Endothelial cell of umbilical vein (primary cell): ENCODE data around the gene TUSC2. TPM values are rescaled to one million over a fixed set of nuclear protein-coding genes. Genes with fewer than 3 reads are reported as not detected.

Experiments
- BruUV-seq: library from RNA; stranded (reverse); fragments of 400-500 nt; replicated peaks from 2 replicates; lab custom pipeline; 2021; lab: Mats Ljungman, UMichigan
- CTCF ChIA-PET: fragments of 300-600, 350-600 bp; sonication (Branson Sonifier 250); formaldehyde crosslinking; loops from one replicate; lab custom pipeline; 2021; ENCODE audit warnings: antibody characterized with exemption, inconsistent platforms; lab: Charles Lee
- POLR2A ChIA-PET: fragments of 300-600, 350-600 bp; sonication (Branson Sonifier 250); formaldehyde crosslinking; loops from one replicate; lab custom pipeline; 2021; ENCODE audit warnings: antibody characterized with exemption, inconsistent platforms; lab: Charles Lee
- DNase-seq: peaks from one replicate; pipeline ENCODE4 v3.0.0-alpha.2; 2011; ENCODE audit warnings: low read depth, low spot score
- FAIRE-seq: peaks from 2 replicates; lab custom pipeline; 2011; peaks lifted over from hg19 to GRCh38; lab: Jason Lieb, UNC
- H2AFZ ChIP-seq: 2 replicates; pipeline ENCODE4 v1.6.0; 2012; ENCODE audit warnings: low read depth, low read length, control low read depth, inconsistent platforms
- H3K27ac ChIP-seq: 2 replicates; pipeline ENCODE4 v1.5.1; 2011; ENCODE audit warnings: low read depth, mild to moderate bottlenecking, control low read depth, low read length, moderate library complexity; ENCODE audit not compliant: insufficient read depth
- H3K27me3 ChIP-seq, 2 experiments: 2 replicates each; pipeline versions ENCODE4 v1.6.0 to v1.6.1; 2011; ENCODE audit warnings: low read length in 2 of 2, mixed read lengths in 1 of 2; ENCODE audit not compliant: control insufficient read depth in 2 of 2, insufficient read depth in 2 of 2
- H3K36me3 ChIP-seq, 2 experiments: 2 replicates in 1 of 2; 3 replicates in 1 of 2; pipeline ENCODE4 v1.5.1; 2011; ENCODE audit warnings: low read length in 2 of 2, mild to moderate bottlenecking in 1 of 2, moderate library complexity in 1 of 2; ENCODE audit not compliant: control insufficient read depth in 2 of 2, insufficient read depth in 2 of 2; ENCODE audit errors: extremely low read depth in 1 of 2
- H3K4me1 ChIP-seq: 3 replicates; pipeline ENCODE4 v1.5.1; 2011; ENCODE audit warnings: mild to moderate bottlenecking, low read length; ENCODE audit not compliant: control insufficient read depth, insufficient read depth; ENCODE audit errors: extremely low read depth
- H3K4me2 ChIP-seq: 2 replicates; pipeline ENCODE4 v1.6.1; 2011; ENCODE audit warnings: low read length, control low read depth, mixed read lengths; ENCODE audit not compliant: insufficient read depth
- H3K4me3 ChIP-seq, 3 experiments: fragments of 200-600 bp in 1 of 3; sonication (generic), shearing (Covaris generic) in 1 of 3; replicated peaks in 1 of 3; 2 replicates each; pipeline ENCODE4 v1.5.1; 2011 to 2016; ENCODE audit warnings: control low read depth in 3 of 3, low read length in 3 of 3, mild to moderate bottlenecking in 2 of 3, inconsistent platforms in 1 of 3, low read depth in 1 of 3, moderate library complexity in 1 of 3; ENCODE audit not compliant: insufficient read depth in 1 of 3
- H3K79me2 ChIP-seq: 2 replicates; pipeline ENCODE4 v1.6.0; 2012; ENCODE audit warnings: low read length, inconsistent platforms; ENCODE audit not compliant: control insufficient read depth, insufficient read depth
- H3K9ac ChIP-seq: replicated peaks from 2 replicates; pipeline ENCODE3; 2011; ENCODE audit warnings: low read length, control low read depth; ENCODE audit not compliant: insufficient read depth; ENCODE audit errors: extremely low read depth
- H3K9me1 ChIP-seq: replicated peaks from 3 replicates; pipeline ENCODE4 v1.6.0; 2011; ENCODE audit warnings: mild to moderate bottlenecking, low read length; ENCODE audit not compliant: control insufficient read depth, insufficient read depth; ENCODE audit errors: extremely low read depth
- H3K9me3 ChIP-seq: replicated peaks from 2 replicates; pipeline ENCODE4 v1.5.1; 2012; ENCODE audit warnings: low read length, inconsistent platforms; ENCODE audit not compliant: control insufficient read depth, insufficient read depth
- H4K20me1 ChIP-seq: replicated peaks from 2 replicates; pipeline ENCODE3; 2011; ENCODE audit warnings: mild to moderate bottlenecking, low read length; ENCODE audit not compliant: control insufficient read depth, insufficient read depth; ENCODE audit errors: extremely low read depth
- CTCF ChIP-seq, 2 donors: IDR thresholded peaks; 1 replicate in 1 of 2; 2 replicates in 1 of 2; pipeline ENCODE4 v1.5.1; 2011; ENCODE audit warnings: low read length in 2 of 2, mild to moderate bottlenecking in 2 of 2, moderate library complexity in 2 of 2, control low read depth in 1 of 2, inconsistent platforms in 1 of 2, low read depth in 1 of 2; ENCODE audit not compliant: insufficient read depth in 1 of 2; ENCODE audit errors: extremely low read depth in 1 of 2
- EZH2 ChIP-seq: IDR thresholded peaks from 2 replicates; pipeline ENCODE4 v1.6.1; 2012; ENCODE audit warnings: borderline replicate concordance, low read depth, mild to moderate bottlenecking, moderate library complexity, low read length, inconsistent platforms; ENCODE audit not compliant: severe bottlenecking
- FOS ChIP-seq: IDR thresholded peaks from 2 replicates; pipeline ENCODE4 v1.6.1; 2011; ENCODE audit warnings: mild to moderate bottlenecking, low read length, moderate library complexity, borderline replicate concordance; ENCODE audit not compliant: insufficient read depth
- GATA2 ChIP-seq: IDR thresholded peaks from 2 replicates; pipeline ENCODE4 v1.7.0; 2011; ENCODE audit warnings: low read depth, mild to moderate bottlenecking, moderate library complexity, mixed read lengths, low read length; ENCODE audit not compliant: insufficient read length, insufficient read depth
- JUN ChIP-seq: IDR thresholded peaks from 2 replicates; pipeline ENCODE4 v1.6.1; 2011; ENCODE audit warnings: borderline replicate concordance, low read depth; ENCODE audit not compliant: insufficient read length, insufficient read depth
- MAX ChIP-seq: IDR thresholded peaks from 2 replicates; pipeline ENCODE4 v1.6.1; 2011; ENCODE audit not compliant: insufficient read depth, insufficient read length
- MYC ChIP-seq: IDR thresholded peaks from one replicate; pipeline ENCODE4 v1.6.1; 2011; ENCODE audit warnings: mild to moderate bottlenecking, low read depth, low read length
- POLR2A ChIP-seq: IDR thresholded peaks from 2 replicates; pipeline ENCODE4 v1.6.1; 2012; ENCODE audit warnings: low read depth, mild to moderate bottlenecking, control low read depth, low read length
- POLR2AphosphoS5 ChIP-seq: IDR thresholded peaks from 2 replicates; pipeline ENCODE4 v1.6.1; 2012; ENCODE audit warnings: low read depth, mild to moderate bottlenecking, control low read depth, low read length, moderate library complexity; ENCODE audit not compliant: insufficient read depth
- dilution Hi-C: fragments of 300-500 bp; cut with MboI; formaldehyde crosslinking; loops from one replicate; pipeline ENCODE4 v1.15.0; 2019; ENCODE audit warnings: low sequenced_read_pairs; ENCODE audit not compliant: extremely low pct_ligation_motif_present
- intact Hi-C: fragments of 100-400 bp; cut with micrococcal nuclease; formaldehyde crosslinking; loops from one replicate; pipeline ENCODE4 v1.10.0; 2022
- polyA plus RNA-seq, 4 experiments: library from polyadenylated mRNA; depleted of rRNA in 3 of 4; stranded (reverse) in 3 of 4; unstranded in 1 of 4; fragments of >200 nt; gene quantifications; 2 replicates each; pipeline versions ENCODE4 v1.2.1 to v1.2.3, GENCODE V29; 2011 to 2012; ENCODE audit warnings: missing spikeins in 1 of 4
- total RNA-seq: library from RNA; stranded (reverse); gene quantifications from 2 replicates; pipeline ENCODE4 v1.2.3, GENCODE V29; 2021

The TUSC2 gene
- total and polyA plus RNA-seq, 2 donors (not counting 3 experiments of a cell fraction or from before 2014, with no cell fraction given): 30.0 to 89.0 TPM

GRCh38 chr3:50354186-50354764, 26.3 kb upstream of the TUSC2 start:
- FAIRE-seq: no peak
- H3K9ac ChIP-seq: no peak overlapping the region
- H3K27me3 ChIP-seq: no peaks in the 10 kb centered on the region
- no peaks in the 10 kb centered on the region for H3K9me1 ChIP-seq
- no peaks in the 10 kb centered on the region for H3K9me3 ChIP-seq
- peaks cover 8 to 28% of the 10 kb centered on the region in 2 experiments for H3K36me3 ChIP-seq
- H3K4me2 ChIP-seq: no peak overlapping the region
- no peak overlapping the region for H3K4me3 ChIP-seq
- peaks cover 6% of the 10 kb centered on the region for H4K20me1 ChIP-seq
- H3K79me2 ChIP-seq: peaks cover 43% of the 10 kb centered on the region
- dilution Hi-C loops: no loop called here
- no peak overlapping the region for H3K27ac ChIP-seq
- intact Hi-C loops: no loop called here
- H2AFZ ChIP-seq: no peak overlapping the region
- ChIA-PET CTCF (interaction anchor here (0.6 to 2.5 kb wide), 5 partner anchors 9 to 262 kb away, joined by 3 to 11 read pairs (median 3); no protein-coding TSS in a partner anchor), POLR2A (no interaction called here)
- DNase-seq: no peak
- no TSS peak for BruUV-seq
- TF ChIP-seq GATA2 (no peak), JUN (no peak), EZH2 (no peak), POLR2A (no peak), MYC (no peak), CTCF (IDR thresholded peaks at IDR 0.05; ENCODE audit: extremely low read depth in 1 of 2, insufficient read depth in 1 of 2, low read depth in 1 of 2, low read length in 2 of 2) (no peak), POLR2AphosphoS5 (no peak), FOS (no peak), MAX (no peak)
- peaks cover 44% of the 10 kb centered on the region for H3K4me1 ChIP-seq
